EL (cell line): ENCODE results near the gene GMEB2.
"Not testable (repeated sequence)": the region's sequence is repeated elsewhere in the genome, so short reads cannot be mapped to it uniquely, and the experiment has no call there.

ENCODE experiments used
- DNase-seq: peaks from one replicate; pipeline ENCODE4 v3.0.0-alpha.2; 2016

Gene GMEB2

DNA sequence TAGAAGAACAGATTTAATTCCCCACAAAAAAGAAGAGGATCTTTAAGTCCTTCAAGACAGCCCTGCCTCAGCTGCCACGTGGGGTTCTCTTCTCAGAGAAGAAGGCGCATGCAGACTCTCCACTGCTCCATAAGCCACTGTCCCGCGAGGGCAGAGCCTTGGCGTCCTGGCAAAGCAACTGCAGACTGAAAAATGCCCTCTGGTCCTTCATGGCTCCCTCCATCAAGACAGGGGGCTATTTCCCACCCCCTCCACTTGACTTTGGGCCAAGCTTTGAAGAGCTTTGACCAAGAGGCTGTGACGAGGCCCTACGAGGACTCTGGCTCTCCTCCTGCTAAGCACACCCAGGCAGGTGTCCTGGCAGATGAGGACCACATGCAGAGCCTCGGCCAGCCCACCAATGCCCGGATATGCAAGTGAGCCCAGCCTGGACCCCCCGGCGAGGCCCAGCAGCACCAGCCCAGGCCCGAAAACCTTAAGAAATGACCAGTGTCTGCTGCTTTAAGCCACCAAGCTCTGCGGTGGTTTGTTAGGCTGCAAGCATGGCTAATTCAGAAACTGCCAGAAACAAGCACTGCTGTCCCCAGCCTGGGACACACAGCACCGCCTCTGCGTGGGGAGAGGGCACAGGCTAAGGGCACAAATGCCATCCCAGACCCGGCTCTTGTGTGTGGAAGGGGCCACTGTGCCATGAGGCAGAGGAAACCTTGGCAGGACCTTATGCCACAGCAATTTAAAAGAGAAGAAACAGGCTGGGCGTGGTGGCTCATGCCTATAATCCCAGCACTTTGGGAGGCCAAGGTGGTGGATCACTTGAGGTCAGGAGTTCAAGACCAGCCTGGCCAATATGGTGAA, 16.1 kb downstream of the GMEB2 start:
- no peak for DNase-seq

GRCh38 chr20:63606686-63607085, 20.2 kb downstream of the GMEB2 start:
- DNase-seq, result no peak

DNA sequence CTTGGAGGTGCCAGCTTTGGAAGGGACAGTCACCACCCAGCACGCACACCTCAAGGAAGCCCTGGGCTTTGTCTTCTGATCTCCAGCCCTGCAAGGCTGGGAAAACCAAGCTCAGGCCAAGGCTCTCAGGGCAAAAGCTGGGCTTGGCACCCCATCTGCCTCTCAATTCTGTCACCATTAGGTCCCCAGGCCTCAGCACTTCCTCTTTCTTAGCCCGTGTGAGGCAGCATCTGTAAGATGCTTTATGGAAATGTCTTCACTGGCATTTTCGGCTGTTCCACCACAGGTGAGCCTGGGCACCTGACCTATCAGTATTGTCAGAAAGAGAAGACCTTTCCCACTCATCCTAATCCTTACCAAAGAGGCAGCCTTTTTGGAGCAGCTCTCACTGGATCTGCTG, 24.6 kb downstream of the GMEB2 start:
- no peak for DNase-seq

GRCh38 chr20:63601679-63602078, 25.2 kb downstream of the GMEB2 start:
- DNase-seq, result not testable (repeated sequence)

DNA sequence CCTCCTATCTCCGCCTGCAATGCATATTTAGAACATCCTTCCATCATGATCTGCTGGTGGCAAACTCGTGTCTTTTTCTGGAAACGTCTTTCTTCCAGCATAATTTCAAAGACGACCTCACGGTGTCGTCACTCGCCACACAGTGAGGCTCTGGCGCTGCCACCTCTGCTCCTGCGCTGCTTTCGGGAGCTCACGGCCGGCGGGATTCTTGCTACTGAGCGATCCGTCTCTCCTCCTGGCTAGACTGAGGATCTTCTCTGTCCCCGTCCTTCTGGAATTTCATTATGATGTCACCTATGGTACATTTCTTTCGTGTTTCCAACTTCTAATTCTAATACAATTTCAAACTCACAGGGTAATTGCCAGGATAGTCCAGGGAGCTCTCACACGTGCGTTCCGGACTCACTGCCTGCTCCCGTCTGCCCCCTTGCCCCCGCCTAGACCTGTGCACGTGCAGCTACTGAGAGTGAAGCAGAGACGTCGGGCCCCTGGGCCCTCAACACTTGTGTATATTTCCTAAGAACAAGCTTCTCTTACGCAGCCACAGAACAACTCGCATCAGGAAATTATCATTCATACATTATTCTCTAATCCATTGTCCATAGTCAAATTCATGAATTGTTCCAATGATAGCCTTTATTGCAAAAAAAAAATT, 27.4 kb downstream of the GMEB2 start:
- DNase-seq, result no peak

- no peak for DNase-seq
Measured at GRCh38 chr20:63598479-63599395, 28.2 kb downstream of the GMEB2 start.

- DNase-seq, result no peak
Measured at GRCh38 chr20:63597651-63598478, 29.0 kb downstream of the GMEB2 start.

GRCh38 chr20:63596423-63596822, 30.5 kb downstream of the GMEB2 start:
- DNase-seq, result no peak

GRCh38 chr20:63595416-63596127, 31.3 kb downstream of the GMEB2 start:
- no peak for DNase-seq

DNA sequence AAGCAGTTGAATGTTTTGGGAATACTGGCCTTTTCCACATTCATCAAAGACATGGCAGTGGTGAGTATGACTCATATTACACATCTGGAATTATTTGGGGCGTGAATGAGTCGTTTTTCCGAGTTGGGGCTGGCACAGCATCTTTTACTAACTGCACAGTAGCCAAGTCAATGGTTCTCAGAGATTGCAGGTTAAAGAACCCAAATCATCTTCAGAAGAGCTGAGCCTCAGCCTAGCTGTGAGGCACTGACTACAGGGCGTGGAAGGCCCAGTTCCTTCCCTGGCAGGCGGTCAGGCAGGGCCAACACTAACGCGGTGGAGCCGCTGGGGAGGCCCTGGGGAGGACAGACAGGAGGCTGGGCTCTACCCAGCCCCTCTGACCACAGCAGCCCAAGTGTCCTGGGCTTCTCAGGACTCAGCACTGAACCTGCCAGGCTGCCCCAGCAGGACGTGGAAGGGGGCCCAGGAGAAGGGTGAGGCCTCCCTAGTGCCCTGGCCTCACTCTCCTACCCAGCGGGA, 32.8 kb downstream of the GMEB2 start:
- peak; percentile 43 for DNase-seq

DNA sequence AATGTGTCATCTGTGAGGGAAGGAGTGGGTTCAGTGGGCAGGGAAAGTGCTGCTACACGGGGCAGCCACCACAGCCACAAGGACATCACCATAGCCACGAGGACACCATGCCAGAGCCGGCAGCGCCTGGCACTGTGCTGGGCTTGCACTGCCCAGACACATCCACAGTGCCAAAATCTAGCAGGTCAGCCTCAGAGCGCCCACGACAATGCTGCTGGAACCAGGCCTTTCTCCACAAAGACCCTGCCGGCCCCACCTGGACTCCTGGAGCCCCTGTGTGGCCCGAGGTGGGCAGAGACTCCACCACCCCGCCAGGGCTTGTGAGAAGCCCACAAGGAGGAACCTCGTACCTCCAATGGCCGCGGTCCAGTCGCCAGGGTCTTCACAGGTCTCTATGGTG, 34.2 kb downstream of the GMEB2 start:
- no peak for DNase-seq

- no peak for DNase-seq
Measured at GRCh38 chr20:63591786-63592355, 35.0 kb downstream of the GMEB2 start.

DNA sequence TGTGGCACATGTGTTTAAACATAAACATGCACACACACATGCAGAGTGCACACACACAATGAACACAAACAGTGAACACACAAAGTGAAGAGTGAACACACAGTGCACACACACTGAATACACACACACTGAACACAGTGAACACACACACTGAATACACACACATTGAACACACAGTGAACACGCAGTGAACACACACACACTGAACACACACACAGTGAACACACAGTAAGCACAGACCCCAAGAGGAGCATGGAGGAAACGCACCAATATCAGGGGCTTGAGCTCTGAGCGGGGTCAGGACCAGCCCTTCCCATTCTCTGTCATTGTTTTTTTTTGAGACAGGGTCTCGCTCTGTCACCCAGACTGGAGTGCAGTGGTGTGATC, 35.8 kb downstream of the GMEB2 start:
- no peak for DNase-seq

- DNase-seq, result no peak
Measured at GRCh38 chr20:63590218-63591146, 36.4 kb downstream of the GMEB2 start.

GRCh38 chr20:63589261-63590217, 37.4 kb downstream of the GMEB2 start:
- DNase-seq, result no peak

GRCh38 chr20:63588641-63589041, 38.3 kb downstream of the GMEB2 start:
- DNase-seq, result no peak

DNA sequence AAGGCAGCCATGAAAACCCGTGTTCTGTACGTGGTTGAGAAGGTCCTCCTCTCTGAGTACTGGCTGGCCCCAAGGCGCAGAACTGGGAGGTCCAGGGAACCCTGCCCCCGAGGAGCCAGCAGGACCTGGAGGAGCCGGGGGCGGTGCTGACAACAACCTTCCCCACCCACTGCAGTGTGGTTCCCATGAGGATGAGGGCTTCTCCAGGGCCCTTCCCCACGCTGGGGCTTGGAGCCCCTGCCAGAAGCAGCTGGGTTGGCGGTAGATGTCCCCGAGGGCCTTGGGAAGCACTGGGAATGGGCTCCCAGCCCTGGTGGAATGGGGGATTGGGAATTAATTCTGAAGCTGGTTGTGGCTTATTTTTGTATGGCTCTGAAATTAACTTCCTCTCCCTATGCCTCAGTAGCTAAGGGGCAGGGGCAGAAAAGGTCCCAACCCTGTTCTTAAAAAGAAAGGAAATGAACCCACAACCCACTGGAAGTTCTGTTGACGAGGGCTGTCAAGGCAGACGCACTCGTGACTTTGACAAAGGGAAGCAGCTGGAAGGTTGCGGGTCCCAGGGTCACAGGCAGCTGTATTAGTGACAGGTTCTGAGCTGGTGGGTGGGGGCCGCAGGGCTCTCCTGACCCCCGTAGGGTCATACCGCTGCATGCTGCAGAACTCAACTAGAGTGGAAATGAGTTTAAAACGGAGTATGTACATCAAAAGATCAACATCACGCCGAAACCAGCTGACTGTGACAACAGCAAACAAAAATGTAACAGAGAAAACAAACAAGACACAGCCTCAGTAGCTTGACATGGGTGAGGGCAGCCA, 38.9 kb downstream of the GMEB2 start:
- DNase-seq, result no peak

DNA sequence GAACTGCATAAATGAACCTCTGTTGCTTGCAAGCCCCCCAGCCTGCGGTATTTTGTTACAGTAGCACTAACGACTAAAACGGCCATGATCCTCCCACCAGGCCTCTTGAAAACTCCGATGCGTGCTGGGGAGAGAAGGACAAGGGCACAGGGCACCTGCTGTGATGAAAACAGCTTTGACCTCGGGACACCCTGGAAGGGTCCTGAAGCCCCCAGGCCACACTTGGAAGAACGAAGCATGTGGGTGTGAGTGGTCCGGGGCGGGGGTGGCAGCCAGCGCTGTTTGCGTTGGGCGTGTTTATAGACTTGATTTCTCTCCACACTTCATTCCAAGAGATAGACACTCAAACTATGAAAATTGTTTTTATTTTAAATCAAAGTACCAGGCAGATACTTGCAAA, 39.6 kb downstream of the GMEB2 start:
- no peak for DNase-seq
